MM.1S (cell line): Measurements from ENCODE around the gene SUCO.

ENCODE experiments used
- EZH2 ChIP-seq: fragments of 300-600 bp; sonication (generic); optimal IDR thresholded peaks from 2 replicates; pipeline ENCODE3; 2017; ENCODE audit warnings: low read depth, mild to moderate bottlenecking, antibody characterized with exemption, low read length, mixed read lengths
- EZH2phosphoT487 ChIP-seq: fragments of 300-600 bp; sonication (generic); IDR thresholded peaks from 2 replicates; pipeline ENCODE4 v1.6.1; 2018; ENCODE audit warnings: antibody characterized with exemption, low read length
- TF ChIP-seq, protein P1 (sequence below): fragments of 300-600 bp; sonication (generic); IDR thresholded peaks from 2 replicates; pipeline ENCODE4 v1.5.1; 2016; ENCODE audit warnings: antibody characterized with exemption, low read length, mixed read lengths

DNA sequence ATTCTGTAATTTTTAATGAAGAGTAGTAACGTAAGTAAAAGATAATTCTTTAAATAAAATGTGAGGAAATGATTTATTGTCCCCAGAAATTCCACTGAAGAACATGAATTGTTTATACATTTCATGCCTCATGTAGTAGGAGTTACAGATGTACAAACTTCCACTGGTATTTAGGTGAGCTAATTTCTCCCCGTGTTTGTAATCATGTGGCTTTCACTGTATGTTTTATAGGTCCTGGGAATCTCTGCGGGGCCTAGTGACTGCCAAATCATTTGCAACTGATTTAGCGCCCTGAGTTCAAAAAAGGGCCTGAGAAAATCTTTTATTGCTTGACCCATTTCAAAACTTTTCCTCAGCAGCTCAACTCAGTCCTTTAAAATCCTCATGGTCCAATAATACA is 95.5 kb downstream of the SUCO start:
- TF ChIP-seq, protein P1, sequence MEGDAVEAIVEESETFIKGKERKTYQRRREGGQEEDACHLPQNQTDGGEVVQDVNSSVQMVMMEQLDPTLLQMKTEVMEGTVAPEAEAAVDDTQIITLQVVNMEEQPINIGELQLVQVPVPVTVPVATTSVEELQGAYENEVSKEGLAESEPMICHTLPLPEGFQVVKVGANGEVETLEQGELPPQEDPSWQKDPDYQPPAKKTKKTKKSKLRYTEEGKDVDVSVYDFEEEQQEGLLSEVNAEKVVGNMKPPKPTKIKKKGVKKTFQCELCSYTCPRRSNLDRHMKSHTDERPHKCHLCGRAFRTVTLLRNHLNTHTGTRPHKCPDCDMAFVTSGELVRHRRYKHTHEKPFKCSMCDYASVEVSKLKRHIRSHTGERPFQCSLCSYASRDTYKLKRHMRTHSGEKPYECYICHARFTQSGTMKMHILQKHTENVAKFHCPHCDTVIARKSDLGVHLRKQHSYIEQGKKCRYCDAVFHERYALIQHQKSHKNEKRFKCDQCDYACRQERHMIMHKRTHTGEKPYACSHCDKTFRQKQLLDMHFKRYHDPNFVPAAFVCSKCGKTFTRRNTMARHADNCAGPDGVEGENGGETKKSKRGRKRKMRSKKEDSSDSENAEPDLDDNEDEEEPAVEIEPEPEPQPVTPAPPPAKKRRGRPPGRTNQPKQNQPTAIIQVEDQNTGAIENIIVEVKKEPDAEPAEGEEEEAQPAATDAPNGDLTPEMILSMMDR, result no peak
- no peak for TF ChIP-seq EZH2
- no peak for TF ChIP-seq EZH2phosphoT487
